ENCODE measurements around the gene MMEL1. TPM values are rescaled to one million over a fixed set of nuclear protein-coding genes. Genes with fewer than 3 reads are reported as not detected.
"Not testable (repeated sequence)": the region's sequence is repeated elsewhere in the genome, so short reads cannot be mapped to it uniquely, and the experiment has no call there.

The MMEL1 gene
- total RNA-seq, 1 donor from 2014 or later = 2.0 TPM

DNA sequence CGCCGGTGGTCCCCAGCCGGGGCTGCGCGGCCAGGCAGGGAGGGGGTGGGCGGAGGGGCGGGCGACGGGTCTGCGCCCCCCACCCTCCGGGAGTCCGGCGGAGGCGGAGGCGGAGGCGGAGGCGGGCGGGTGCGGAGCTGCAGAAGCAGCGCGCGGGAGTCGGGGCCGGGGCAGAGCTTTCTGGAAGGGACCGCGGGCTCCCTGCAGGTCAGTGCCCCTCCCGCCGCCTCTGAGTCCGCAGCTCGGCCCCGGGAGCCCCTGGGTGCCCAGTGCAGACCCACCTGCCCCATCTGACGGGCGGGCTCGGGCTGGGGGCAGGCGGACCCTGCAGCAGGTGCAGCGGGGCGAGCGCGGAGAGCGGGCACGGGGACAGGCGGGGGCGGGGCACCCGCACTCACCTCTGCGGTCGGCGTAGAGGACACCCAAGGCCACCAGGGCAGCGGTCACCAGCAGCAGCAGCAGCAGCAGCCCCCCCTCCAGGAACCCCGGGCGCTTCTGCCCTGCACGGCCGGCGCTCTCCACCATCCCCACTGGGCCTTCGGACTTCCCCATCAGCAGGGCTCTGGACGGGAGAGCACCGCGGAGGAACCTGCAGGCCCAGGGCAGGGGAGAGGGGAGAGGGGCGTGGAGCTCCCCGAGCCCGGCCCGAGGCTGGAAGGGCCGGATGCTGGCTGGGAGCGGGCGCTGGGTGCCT, 3.7 kb downstream of the MMEL1 start:
- intact Hi-C loops (cut with micrococcal nuclease) = no loop called here

DNA sequence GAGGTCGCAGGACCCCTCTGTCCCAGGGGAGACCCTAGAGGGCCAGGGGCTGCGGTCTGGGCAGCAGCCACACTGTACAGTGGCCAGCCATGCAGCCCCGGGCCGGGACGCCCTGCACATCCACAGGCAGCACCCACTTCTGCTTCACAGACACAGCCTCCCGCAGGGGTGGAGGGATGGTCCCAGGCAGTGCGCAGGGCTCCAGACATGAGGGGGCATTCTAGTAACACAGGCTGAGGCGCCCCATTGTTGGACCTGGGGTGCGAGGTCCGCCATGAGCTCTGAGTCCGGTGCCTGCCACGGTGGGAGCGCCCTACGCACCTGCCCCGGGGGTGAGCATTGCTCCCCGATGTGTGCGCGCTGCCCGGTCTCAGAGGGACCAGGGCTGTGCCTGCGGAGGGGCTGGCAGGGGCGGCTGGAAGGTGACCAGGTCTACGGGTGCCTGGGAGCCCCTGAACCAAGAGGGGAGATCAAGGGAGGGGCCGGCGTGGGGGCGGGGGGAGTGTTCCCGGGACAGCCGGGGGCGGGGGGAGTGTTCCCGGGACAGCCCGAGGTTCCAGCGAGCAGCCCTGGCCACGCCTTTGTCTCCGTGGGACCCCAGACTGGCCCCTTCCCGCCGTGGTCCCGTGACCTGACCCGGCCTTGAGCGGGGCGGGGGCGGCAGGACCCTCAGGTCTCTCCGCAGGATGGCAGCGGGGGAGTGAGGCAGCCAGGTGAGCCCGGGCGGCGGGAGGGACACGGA, 4.5 kb downstream of the MMEL1 start:
- intact Hi-C loops (cut with micrococcal nuclease) = no loop called here

DNA sequence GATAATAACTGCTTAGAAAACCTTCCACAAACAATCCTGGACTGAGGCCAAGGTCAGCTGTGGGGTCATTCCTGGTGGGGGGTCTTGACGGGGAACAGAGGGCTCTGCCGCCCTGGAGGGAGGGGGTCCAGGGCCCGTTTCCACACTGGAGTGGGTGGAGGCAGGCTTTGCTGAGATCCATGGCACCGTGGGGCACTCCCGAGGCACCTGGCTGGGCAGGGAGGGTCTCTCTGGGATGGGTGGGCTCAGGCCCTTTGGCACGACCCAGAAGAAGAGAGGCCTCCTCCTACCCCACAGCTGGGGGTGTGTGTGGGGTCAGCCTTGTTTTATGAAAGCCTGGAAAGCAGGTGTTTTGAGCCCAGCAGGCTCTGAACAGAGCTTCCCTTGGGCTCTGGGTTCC, 5.1 kb downstream of the MMEL1 start:
- intact Hi-C loops (cut with micrococcal nuclease) = no loop called here

DNA sequence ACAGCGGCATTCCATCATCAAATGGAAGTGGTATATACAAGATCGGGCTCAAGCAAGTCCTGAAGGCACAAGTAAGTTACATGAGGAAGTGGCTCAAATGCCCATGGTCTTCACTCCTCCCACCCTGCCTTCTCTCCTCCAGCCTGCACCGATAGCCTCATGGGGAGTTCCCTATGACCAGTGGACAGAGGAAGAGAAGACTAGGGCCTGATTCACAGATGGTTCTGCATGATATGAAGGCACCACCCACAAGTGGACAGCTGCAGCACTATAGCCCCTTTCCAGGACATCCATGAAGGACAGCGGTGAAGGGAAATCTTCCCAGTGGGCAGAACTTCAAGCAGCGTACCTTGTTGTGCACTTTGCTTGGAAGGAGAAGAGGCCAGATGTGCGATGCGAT, 7.1 kb downstream of the MMEL1 start:
- intact Hi-C loops (cut with micrococcal nuclease) = not testable (repeated sequence)

DNA sequence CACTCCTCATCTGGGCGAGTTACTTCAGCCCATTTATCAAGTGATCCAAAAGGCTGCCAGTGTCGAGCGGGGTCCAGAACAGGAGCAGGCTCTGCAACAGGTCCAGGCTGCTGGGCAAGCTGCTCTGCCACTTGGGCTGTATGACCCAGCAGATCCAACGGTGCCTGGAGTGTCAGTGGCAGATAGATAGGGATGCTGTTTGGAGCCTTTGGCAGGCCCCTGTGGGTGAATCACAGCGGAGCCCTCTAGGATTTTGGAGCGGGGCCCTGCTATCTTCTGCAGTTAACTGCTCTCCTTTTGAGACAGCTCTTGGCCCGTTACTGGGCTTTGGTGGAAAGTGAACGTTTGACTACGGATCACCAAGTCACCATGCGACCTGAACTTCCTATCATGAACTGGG, 7.5 kb downstream of the MMEL1 start:
- intact Hi-C loops (cut with micrococcal nuclease) = no loop called here

DNA sequence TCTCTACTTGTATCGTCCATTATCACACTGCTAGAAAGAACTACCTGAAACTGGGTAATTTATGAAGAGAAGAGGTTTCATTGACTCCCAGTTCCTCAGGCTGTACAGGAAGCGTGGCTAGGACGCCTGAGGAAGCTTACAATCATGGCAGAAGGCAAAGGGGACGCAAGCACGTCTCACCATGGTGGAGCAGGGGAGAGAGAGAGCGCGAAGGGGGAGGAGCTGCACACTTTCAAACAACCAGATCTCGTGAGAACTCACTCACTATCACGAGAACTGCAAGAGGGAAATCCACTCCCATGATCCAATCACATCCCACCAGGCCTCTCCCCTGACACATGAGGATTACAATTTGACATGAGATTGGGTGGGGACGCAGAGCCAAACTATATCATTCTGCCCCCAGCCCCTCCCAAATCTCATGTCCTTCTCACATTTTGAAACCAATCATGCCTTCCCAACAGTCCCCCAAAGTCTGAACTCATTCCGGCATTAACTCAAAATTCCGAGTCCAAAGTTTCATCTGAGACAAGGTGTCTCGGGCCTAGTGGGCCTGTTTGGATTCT, 8.0 kb downstream of the MMEL1 start:
- intact Hi-C loops (cut with micrococcal nuclease) = no loop called here

DNA sequence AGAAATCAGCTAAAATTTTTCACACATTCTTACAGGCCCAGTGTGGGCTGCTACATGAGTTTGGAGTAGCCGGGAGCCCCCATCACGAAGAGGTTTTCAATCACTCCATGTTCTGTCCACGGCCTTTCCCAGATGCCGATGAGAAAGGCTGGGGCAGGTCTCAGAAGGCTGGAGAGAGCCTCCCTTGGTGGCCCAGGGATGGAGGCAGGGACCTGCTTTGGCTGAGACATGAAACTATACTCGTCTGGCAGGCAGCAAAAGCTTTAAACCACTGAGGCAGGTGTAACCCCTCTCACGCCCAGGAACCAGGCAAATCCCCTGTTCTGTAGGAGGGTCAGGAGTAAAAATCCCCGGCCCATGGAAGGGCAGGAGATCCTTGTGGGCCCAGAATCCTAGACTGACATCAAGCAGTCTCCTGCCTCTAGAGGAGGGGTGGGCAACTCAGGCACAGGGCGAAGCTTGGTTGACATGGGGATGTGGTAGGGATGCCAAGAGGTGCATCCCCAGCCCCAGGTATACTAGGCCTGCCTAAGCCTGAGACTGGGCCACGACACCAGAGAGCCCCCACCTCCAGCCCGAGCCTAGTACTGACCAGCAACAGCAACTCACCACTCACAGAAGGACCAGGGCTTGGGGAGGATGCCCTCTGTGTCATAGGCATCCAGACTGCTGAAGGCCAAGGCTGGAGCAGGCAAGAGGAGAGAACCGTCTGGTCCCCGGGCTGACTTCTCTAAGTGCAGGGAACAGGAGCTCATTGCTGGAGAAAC, 9.1 kb downstream of the MMEL1 start:
- intact Hi-C loops (cut with micrococcal nuclease) = no loop called here

DNA sequence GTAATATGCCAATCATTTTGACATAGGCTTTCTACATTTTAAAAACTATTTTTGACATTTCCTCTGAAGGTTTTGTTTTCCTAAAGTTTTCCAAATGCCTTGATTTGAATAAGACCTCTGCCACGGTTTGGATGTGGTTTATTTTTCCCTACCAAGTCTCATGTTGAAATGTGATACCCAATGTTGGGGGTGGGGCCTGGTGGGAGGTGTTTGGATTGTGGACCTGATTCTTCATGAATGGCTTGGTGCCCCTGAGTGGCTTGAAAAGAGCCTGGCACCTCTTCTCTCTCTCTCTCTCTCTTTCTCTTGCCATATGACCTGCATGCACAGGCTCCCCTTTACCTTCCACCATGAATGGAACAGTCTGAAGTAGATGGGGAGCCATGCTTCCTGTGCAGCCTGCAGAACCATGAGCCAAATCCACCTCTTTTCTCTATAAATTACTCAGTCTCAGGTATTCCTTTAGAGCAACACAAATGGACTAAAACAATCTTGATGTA, 14.8 kb downstream of the MMEL1 start:
- intact Hi-C loops (cut with micrococcal nuclease) = no loop called here

DNA sequence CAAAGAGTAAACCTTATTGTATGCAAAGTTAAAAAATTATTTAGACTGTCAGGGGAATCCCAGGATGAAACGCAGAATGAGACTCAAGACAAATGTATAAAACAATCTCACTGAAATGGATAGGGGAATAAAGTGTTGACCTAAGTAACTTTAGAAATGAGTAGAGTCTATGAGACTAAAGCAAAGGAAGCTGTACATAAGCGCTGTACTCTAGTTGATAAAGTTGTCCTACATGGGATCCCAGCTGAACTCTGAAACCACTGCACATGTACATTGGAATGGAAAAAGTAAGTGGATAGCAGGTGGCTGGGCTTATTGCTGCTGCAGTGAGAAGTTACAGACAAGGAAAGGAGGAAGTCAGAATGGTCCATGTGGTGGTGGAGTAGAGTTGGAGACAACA, 18.7 kb downstream of the MMEL1 start:
- intact Hi-C loops (cut with micrococcal nuclease) = no loop called here

DNA sequence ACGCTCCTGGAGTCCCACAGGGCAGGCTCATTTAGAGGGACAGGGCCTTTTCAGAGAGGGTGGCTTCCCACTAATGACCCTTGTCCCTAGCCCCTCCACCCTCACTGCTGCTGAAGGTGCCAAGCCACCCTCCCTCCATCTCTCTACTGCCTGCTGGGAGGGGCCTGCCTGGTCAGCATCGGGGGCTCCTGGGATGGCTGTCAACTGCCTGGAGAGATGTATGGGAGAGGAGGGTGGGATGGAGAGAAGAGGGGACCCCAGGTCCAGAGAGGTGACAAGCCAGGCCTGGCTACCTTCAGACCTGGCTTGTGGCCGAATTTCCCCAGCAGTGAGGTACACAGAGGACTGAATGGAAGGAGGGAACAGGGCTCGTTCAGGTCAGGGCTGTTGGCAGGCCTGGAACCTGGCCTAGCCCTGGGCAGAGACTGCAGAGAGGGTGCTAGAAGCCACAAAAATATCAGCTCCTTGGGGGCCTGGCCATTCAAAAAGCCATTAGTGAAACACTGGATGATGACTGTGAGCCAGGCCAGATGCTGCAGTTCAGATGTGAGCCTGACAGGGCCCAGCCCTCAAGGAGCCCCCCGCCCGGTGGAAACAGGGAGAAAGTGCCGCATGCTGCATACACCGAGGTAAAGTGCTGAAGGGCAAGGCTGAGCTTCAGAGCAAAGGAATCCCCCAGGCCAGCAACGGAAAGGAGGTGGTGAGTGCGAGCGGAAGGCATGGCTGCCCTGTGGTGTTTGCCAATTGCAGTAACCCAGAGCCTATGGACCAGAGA, 20.0 kb downstream of the MMEL1 start:
- intact Hi-C loops (cut with micrococcal nuclease) = no loop called here

DNA sequence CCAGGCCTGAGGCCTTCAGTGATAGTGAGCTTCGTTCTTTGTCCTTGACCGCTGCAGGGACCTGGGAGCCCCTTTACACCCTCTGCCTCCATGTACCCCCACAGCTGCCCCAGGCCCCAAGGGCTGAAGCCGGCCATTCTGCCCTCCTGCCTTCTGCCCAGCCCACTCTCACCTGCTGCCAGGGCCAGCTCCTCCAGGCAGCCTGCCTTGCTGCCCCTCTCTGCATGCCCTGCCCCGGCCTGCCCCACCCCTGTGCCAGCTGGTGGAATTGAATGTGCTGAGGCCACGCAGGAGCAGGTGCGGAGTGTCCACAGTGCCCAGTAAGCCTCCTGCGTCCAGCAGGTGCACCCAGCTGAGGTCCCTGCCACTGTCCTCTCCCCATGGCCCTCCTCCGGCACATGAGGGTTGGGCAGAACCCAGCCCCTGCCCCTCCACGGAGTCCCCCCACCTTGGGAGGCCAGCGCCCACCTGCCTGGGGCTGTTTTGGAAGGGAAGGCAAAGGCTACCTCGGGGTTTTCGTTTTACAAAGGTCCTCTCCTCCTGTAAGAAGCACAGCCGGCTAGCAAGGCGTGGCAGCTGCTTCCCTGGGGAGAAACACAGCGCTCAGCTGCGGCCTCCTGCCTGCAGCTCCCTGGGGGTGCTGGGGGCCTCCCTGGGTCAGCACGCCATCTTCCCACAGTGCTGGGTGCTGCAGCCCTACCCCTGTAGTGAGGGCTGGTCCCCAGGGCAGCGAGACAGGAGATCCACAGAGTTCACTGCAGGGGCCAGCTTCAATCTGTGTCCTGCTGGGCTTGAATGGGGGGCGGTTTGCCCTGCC, 21.0 kb downstream of the MMEL1 start:
- intact Hi-C loops (cut with micrococcal nuclease) = no loop called here

DNA sequence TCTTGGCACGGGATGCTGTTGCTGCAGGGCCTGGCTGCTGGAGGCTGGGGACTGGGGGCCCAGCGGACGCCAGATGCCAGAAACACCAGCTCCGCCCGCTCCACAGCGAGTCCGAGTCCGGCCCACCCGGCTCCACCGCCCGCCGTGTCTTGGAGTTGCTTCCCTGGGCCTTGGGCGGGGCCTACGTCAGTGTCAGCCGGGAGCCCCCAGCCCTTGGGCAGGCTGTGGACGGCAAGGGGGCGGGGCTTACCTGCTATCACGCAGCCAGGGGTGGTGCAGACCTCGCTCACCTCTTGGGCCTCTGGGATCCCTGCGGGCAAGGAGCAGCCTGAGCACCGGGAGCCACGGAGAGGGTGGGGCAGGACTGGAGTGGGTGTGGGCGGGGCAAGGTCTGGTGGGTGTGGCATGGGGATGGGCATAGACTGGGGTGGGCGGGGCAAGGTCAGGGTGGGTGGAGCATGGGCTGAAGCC, 21.8 kb downstream of the MMEL1 start:
- intact Hi-C loops (cut with micrococcal nuclease) = no loop called here

DNA sequence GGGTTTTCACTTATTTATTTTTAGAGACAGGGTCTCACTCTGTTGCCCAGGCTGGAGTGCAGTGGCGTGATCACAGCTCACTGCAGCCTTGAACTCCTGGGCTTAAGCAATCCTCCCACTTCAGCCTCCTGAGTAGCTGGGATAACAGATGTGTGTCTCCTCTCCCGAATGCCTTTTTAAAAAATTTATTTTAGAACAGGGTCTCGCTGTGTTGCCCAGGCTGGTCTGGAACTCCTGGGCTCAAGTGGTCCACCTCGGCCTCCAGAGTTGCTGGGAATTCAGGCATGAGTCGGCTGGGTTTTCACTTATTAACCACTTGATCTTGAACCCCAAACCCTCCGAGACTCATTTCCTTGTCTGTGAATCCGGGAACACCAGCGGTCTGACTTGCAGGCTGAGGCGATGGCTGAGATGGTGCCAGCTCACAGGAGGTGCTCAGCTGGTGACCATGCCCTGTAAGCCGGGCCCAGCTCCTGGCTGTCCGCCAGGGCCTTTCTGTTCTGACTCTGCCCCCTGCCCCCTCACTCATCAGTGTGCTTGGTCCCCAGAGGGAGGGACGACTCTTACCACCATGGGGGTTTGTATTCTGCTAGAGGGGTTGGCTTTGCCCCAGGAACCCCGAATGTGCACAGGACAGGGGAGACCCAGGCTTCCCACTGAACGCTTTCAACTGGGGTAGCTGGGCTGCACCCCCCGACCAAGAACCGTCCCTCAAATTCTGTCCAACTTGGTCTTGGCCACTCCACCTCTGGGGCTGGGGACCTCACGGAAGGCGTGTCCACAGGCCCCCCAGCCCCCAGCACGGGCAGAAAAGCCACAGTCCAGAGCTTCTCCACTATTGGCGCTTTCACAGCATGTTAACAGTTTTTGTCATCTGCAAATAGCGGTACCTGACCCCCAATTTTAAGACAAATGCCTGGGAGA, 22.5 kb downstream of the MMEL1 start:
- intact Hi-C loops (cut with micrococcal nuclease) = no loop called here

DNA sequence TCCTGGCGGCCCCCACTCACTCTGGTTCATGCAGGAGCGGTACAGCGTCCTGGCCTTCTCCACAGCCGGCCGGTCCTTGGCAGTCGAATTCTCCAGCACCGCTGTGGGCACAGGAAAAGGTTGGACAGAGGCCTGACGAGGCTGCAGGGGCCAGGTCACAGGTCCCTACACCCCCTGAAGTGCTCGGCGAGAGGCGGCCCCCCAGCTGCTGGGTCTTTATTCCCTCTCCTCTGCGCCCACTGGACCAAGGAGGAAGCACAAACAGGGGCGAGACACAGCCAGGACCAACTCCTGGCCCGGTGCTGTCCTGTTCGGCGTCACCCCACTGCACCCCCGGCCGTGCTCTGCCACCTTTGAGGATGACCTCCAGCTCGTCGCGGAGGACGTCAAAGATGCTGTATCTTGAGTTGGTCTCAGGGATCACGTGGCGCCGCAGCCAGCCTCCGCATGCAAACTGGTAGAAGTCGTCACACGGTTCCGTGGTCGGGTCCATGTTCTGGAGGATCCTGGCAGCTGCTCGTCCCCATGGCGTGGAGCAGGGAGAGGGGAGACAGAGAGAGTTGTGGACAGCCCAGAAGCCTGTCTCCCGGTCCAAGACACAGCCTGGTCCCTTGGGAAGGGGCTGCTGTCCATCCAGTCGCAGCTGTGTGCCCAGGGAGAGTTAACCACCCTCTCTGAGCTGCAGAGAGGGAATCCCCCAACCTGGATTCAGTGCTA, 23.3 kb downstream of the MMEL1 start:
- intact Hi-C loops (cut with micrococcal nuclease) = no loop called here

DNA sequence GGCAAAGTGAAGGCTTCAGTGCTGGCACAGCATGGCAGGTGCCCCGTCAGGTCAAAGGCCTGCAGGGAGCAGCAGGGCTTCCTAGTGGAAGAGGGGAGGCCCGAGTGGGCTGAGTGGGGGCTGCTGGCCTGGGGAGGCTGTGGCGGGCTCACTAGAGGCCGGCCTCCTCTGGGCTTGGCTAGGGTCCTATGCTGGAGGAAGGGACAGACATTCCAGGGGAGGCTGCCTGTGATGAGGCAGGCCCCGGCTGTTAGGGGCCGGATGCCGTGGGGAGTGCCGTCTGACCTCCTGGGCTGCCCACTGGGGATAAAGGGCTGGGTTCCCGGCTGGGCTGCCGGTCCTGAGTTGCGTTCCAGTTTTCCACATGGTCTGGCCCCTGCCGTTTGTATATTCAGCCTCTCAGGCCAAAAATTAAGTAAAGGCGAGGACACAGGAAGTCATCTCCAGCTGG, 25.1 kb downstream of the MMEL1 start:
- intact Hi-C loops (cut with micrococcal nuclease) = no loop called here

DNA sequence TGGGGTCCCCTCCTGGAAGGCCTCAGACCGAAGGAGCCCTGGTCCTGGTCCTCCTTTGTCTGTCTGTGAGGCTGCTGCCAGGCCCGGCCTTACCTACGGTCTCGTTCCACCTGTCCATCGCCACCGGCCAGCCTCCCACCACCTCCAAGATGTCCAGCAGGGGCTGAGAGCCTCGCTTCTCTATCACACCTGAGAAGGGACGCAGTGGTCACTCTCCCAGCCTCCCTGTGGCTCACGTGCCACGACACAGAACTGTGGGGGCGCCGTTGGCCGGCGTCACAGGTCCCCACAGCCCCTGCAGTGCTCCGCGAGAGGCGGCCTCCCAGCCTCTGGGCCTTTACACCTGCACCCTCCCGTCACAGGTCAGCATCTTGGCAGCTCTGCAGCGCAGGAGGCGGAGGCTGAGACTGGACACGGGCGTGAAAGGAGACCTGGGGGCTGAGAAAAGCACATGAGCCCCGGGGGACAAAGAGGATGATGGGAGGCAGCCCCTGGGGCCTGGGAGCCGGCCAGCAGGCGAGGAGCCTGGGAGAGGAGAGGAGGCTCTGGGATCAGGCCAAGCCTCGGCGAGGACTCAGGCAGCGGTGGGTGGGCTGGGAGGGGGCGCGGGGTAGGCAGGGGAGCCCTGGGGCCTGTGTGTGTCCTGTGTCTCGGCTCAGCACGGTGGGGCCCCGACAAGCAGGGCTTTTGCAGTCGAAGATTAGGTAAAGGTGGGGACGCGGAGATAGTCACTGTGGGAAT, 25.8 kb downstream of the MMEL1 start:
- intact Hi-C loops (cut with micrococcal nuclease) = no loop called here

DNA sequence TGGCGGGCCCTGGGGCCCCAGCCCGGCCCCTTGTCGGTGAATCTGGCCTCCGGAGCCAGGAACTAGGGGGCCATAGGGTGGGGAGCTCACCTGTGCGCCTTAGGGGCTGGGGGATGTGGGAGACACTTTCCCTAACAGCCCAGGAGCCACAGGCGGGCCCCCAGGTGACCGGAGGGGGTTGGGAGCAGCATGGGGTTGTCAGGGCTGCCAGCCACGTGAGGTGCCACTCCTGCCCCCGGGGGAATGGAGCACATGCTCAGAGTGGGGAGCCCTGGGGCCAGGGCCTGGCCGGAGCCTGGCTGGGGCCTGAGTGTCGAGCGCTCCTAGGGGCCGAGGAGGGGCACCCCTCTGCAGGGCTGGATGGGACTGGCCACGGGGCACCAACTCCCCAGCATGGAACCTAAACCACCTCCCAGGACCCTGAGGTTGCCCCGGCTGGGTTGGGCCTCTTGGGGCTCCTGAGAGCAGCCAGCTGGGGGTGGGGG, 26.4 kb downstream of the MMEL1 start:
- intact Hi-C loops (cut with micrococcal nuclease) = no loop called here
